Stimulated activated CD4-positive, alpha-beta T cell treated with anti-CD3 and anti-CD28 coated beads, Interleukin-12 subunit alpha, Interleukin-12 subunit beta, amount 100 ng/mL, for 24 hours (primary cell): ENCODE results near the gene RPS27L.
A peak's percentile ranks its signal among the peaks of the same experiment; 100 is the strongest.

ENCODE experiments used
- DNase-seq, 2 experiments: peaks; one replicate each; pipeline ENCODE4 v3.0.0-alpha.2; 2020; ENCODE audit warnings: low read depth in 2 of 2

The RPS27L gene

GRCh38 chr15:63188247-63188925 is 31.1 kb upstream of the RPS27L start:
- no peak for DNase-seq

- DNase-seq: no peak
Observed at GRCh38 chr15:63187589-63188226, 30.4 kb upstream of the RPS27L start.

DNA sequence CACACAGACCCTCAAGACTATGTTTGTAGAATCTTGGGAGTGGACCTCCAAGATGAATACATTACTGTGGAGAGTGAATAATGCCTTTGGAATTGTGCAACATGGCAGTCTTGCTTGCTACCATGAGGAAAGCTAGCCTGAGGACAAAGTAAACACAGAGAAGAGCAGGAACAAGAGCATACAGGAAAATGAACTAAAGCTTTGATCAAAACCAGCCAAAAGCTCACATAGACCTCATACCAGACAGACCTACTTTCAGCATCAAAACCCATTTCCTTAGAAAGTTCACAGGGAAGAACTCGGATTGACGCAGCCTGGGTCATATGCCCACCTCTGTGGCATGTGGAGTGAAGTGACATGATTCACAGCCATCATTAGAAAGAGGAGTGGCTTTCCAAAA is 28.8 kb upstream of the RPS27L start:
- no peak for DNase-seq

GRCh38 chr15:63185206-63185605 is 27.9 kb upstream of the RPS27L start:
- no peak for DNase-seq

GRCh38 chr15:63181648-63182047 is 24.4 kb upstream of the RPS27L start:
- DNase-seq: no peak

DNA sequence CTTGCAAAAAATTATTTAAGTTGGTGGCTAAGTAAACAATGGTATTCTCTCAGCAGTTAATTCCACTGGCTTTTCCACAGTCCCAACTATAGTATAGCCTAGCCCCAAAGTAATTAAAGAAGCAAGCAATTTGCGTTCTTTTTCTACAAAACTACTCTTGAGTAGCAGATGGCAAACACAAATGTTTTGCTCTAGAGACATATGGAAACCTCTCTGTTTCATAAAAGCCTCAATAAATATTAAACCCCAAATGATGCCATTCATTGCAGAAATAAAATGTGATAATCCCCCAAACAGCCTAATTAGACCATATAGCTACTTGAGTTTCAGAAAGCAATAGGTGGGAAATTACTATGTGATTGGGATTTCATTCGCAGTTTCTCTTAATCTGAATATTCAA is 23.5 kb upstream of the RPS27L start:
- DNase-seq: no peak

GRCh38 chr15:63178034-63178433 is 20.8 kb upstream of the RPS27L start:
- DNase-seq: no peak

- DNase-seq: no peak
Observed at GRCh38 chr15:63176302-63176701, 19.0 kb upstream of the RPS27L start.

DNA sequence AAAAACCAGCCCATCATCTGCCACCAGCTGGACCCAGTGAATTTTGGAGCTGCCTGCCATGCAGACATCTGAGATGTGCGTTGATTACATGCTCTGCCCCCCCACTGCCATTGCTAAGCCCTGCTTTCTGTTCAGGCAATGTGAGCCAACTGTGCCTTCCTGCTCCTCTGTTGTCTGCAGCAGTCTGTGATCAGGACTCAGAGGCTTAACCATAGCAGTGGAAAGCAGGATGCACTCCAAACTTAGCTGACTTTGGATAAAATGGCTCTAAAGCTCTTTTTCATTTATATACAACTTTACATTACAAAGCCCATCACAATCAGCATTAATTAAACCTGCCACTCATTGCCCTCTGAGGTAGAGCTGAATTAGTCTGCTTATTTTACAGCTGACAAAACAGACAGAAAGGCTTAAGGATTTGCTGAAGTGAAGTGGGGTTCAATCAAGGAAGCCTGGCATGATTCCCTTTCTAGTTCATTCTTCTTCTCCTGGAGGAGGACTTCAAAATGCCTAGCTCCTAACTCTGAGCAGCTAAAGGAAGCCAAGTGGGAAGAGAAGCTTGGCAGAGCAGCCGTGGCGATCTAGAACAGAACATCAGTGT is 15.7 kb upstream of the RPS27L start:
- no peak for DNase-seq

DNA sequence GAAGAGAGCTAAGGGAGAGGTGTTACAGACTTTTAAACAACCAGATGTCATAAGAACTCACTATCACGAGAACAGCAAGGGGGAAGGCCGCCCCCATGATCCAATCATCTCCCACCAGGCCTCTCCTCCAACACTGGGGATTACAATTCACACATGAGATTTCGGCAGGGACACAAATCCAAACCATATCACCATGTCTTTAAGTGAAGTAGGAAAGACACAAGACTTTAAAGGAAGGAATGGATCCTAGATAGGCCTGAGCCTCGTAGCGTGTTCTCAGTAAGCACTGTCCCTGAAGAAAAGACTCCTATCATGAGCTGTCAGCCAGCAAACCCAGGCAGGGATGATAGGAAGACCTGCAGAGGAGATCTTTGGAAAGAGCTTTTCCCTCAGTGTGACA is 15.1 kb upstream of the RPS27L start:
- no peak for DNase-seq

- no peak for DNase-seq
Observed at GRCh38 chr15:63169788-63170187, 12.5 kb upstream of the RPS27L start.

DNA sequence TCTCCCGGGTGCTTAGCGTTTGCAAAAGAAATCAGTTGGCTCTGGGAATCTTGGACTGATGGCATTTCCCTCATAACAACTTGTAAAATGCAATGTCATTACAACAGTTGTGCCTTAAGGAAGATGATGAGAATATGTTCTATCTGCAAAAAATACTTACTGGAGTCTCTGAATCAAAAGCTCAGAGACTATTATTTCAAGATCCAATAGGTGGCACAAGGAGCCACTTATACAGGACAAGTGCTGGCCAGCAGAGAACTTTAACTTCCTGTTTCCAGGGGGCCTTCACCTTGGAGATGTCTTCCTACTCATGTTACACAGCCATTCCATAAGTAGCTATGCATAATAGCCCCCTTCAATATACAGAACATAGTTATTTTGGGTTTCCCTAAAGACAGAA is 8.9 kb upstream of the RPS27L start:
- DNase-seq: no peak

DNA sequence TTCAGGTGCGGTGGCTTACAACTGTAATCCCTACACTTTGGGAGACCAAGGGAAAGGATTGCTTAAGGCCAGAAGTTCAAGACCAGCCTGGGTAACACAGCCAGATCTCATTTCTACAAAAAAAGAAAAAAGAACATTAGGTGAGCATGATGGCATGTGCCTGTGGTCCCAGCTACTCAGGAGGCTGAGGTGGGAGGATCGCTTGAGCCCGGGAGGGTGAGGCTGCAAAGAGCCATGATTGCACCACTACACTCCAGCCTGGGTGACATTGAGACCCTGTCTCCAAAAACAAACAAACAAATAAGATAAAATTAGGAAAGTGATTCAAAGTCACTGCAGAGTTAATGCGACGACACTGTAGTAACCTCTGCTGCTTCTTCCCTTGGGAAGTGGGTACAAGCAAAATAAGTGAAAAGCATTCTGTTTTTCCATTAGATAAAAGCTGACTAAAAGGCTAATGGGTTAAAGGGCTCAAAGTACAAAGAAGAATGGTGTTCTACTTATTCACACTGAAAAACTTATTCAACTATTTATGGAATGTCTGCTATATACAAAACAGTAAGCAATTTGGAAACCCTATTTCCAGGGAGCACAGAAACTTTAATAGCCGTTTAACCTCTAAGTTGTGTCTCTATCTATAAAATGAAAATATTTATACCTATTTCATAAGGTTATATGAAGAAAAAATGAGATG is 8.0 kb upstream of the RPS27L start:
- DNase-seq: no peak

- DNase-seq: no peak
Observed at GRCh38 chr15:63163217-63163616, 5.9 kb upstream of the RPS27L start.

DNA sequence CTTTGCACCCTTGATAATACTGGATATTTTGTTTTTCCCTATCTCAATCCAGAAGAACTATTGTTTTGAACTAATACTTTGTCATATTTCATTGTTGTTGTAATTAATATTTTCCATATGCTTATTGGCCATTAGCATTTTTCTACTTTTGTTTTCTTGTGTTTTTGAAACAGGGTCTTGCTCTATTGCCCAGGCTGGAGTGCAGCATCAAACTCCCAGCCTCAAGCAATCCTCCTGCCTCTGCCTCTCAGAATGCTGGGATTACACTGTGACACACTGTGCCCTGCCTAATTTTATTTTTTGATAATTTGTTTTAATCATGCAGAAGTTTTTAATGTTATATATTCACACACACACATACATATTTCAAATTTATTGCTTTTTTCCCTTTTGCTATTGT is 3.4 kb upstream of the RPS27L start:
- no peak for DNase-seq

GRCh38 chr15:63157891-63158431 is 684 bp upstream of the RPS27L start:
- DNase-seq: peak in 1 of 2 experiments; percentile 13

DNA sequence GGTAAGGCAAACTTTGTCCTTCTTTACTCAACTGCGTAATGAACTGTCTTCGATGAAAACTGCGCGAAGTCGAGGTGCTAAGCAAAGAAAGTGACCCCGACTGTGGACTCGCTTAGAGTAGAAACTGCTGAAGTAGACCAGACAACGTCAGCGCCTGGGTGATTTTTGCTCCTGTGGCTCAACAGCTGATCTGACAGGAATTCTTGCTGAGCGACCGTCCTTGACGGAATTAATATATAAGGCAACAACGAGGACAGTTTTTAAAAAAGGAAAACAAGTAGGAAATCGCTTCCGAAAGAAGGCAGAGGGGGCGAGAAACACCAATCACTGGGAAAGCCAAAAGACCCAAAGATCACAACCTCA is 541 bp downstream of the RPS27L start:
- DNase-seq: no peak

DNA sequence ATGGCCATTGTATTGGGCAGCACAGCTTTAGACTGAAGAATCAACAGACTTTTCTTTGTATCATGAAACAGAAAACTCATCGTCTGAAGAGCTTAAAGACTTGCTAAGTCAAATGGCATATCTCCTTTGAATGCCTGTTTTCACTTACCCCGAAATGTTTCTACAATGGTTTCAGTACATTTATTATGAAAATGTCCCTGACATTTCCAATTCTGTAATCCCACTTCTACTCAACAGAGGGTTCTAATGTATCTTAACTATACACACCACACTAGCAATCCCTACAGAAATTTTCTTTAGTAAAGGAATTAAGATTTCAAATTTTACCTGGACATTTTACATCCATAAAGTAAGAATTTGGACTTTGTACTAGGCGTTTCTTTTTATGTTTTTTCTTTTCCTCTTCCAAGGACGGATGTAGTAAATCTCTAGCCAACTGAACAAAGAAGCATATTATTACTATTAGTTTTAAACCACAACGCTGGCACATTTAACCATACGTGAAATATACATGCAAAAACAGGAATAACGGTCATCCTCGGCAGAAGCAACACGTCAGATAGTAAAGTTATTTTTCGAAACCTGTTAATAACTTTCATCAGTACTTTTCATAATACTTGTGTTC is 1.1 kb downstream of the RPS27L start:
- DNase-seq: no peak

DNA sequence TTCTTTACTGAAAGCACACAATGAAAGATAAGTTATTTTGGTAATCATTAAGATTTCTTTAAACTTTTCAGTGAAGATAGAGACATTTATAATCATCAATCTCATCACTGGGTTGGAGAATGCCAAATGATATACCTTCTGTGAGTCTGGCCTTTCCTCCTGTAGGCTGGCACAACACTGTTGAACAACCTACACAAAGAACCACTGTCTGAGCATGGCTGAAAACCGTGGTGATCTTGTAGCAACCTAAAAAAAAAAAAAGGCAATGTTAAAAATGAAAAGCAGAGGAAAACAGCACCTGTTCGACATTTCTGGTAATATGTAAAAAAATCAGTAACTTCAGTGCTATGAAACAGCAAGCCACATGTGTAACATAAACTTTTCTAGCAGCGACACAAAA is 1.8 kb downstream of the RPS27L start:
- no peak for DNase-seq

DNA sequence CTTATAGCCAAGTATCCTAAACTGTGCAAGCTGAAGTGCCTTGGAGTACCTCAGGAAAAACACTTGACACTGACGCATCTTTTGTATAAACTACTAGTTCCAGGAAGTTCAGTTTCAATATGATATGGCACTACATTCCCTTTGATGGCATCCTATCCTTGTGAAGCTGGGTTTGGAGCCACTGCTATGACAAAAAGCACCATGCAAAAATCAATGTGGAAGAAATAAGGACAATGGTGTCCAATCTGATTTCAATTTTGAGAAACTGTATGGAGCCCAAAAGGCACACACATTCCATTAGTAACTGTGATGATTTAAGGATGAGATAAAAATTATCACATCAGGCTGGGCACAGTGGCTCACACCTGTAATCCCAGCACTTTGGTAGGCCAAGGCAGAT is 5.6 kb downstream of the RPS27L start:
- no peak for DNase-seq

DNA sequence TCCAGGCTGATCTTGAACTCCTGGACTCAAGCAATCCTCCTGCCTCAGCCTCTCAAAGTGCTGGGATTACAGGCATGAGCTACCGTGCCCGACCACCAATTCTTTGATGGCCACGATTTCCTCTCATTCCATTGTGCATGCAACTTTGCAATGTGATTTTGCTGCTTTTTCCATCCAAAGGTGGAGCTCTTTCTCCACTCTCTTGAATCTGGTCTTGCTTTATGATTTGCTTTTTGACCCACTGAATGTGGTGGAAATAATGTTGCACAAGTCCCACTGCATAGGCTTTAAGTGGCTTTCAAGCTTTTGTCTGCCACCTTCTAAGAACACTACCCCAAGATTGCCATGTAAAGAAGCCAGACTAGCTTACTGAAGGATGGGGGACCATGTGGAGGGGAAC is 10.6 kb downstream of the RPS27L start:
- DNase-seq: no peak

DNA sequence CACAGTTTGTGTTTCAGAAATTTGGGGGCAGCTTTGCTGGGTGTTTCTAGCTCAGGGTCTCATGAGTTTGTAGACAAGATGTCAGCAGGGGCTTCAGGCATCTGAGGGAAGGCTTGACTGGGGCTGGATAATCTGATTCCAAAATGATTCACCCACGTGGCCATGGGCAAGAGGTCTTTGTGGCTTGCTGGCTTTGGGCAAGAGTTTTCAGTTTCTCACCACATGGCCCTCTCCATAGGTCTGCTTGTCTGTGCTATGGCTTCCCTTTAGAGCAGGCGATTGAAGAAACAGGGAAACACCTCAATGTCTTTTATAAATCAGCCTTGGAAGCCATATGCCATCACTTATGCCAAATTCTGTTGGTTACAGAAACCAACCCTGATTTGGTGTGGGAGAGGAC is 11.9 kb downstream of the RPS27L start:
- DNase-seq: no peak
